B cell (primary cell): ENCODE data around the gene CADM1. TPM values are rescaled to one million over a fixed set of nuclear protein-coding genes. Genes with fewer than 3 reads are reported as not detected.

Experiments used
- ATAC-seq: fragments of 200-7000 bp; cut with Tn5 transposase; one replicate; pipeline ENCODE4 v1.10.0; 2021; ENCODE audit warnings: low read depth, mild to moderate bottlenecking, moderate number of reproducible peaks, moderate library complexity
- CTCF ChIA-PET: fragments of 350-600 bp; sonication (Branson Sonifier 250); formaldehyde crosslinking; loops from one replicate; lab custom pipeline; 2021; ENCODE audit warnings: antibody characterized with exemption, inconsistent platforms; lab: Charles Lee
- POLR2A ChIA-PET: fragments of 350-600 bp; sonication (Branson Sonifier 250); formaldehyde crosslinking; loops from one replicate; lab custom pipeline; 2021; ENCODE audit warnings: antibody characterized with exemption; lab: Charles Lee
- DNase-seq: peaks from one replicate; pipeline ENCODE4 v3.0.0; 2013
- H2AFZ ChIP-seq: 2 replicates; pipeline ENCODE4 v1.6.1; 2012; ENCODE audit warnings: mild to moderate bottlenecking, low read depth, low read length; ENCODE audit not compliant: insufficient read depth, poor library complexity, severe bottlenecking
- H3K27ac ChIP-seq, 2 donors: 1 replicate in 1 of 2; 2 replicates in 1 of 2; pipeline ENCODE4 v1.5.1; 2012 to 2013; ENCODE audit warnings: low read length in 2 of 2, mild to moderate bottlenecking in 2 of 2, moderate library complexity in 1 of 2
- H3K27me3 ChIP-seq, 4 experiments: fragments of 200-600 bp in 1 of 4; sonication (generic) in 1 of 4; replicated peaks in 1 of 4; 1 replicate in 2 of 4; 2 replicates in 2 of 4; pipeline versions ENCODE4 v1.6.1 to v1.7.0; 2013 to 2016; ENCODE audit warnings: low read length in 3 of 4, mild to moderate bottlenecking in 2 of 4, mixed read lengths in 1 of 4, moderate library complexity in 1 of 4; ENCODE audit not compliant: insufficient read depth in 4 of 4, control insufficient read depth in 3 of 4; ENCODE audit errors: control extremely low read depth in 1 of 4
- H3K36me3 ChIP-seq, 2 experiments: replicated peaks in 1 of 2; 1 replicate in 1 of 2; 2 replicates in 1 of 2; pipeline versions ENCODE4 v1.6.1 to v1.7.1; 2013; ENCODE audit warnings: low read length in 1 of 2; ENCODE audit not compliant: insufficient read depth in 2 of 2, control insufficient read depth in 1 of 2; ENCODE audit errors: control extremely low read depth in 1 of 2, extremely low read depth in 1 of 2
- H3K4me1 ChIP-seq, 2 donors: fragments of 200-600 bp in 1 of 2; sonication (generic) in 1 of 2; 1 replicate in 1 of 2; 2 replicates in 1 of 2; pipeline versions ENCODE4 v1.5.1 to v1.6.1; 2013 to 2017; ENCODE audit warnings: low read length in 2 of 2; ENCODE audit not compliant: control insufficient read depth in 2 of 2, insufficient read depth in 2 of 2
- H3K4me2 ChIP-seq: replicated peaks from 2 replicates; pipeline ENCODE3; 2012; ENCODE audit warnings: mild to moderate bottlenecking, low read depth, low read length; ENCODE audit not compliant: poor library complexity, severe bottlenecking
- H3K4me3 ChIP-seq, 5 experiments: fragments of 200-600 bp in 1 of 5; sonication (generic) in 1 of 5; 1 replicate in 3 of 5; 2 replicates in 2 of 5; pipeline versions ENCODE4 v1.5.1 to v1.7.0; 2011 to 2016; ENCODE audit warnings: low read length in 4 of 5, mild to moderate bottlenecking in 4 of 5, low read depth in 2 of 5, control low read depth in 1 of 5, moderate library complexity in 1 of 5; ENCODE audit not compliant: insufficient read depth in 1 of 5; ENCODE audit errors: control extremely low read depth in 1 of 5, extremely low read depth in 1 of 5
- H3K79me2 ChIP-seq: fragments of 200-600 bp; sonication (generic); one replicate; pipeline ENCODE4 v1.6.0; 2016; ENCODE audit warnings: low read length; ENCODE audit not compliant: control insufficient read depth, insufficient read depth
- H3K9ac ChIP-seq: fragments of 200-600 bp; sonication (generic); 2 replicates; pipeline ENCODE4 v1.6.1; 2017; ENCODE audit warnings: mild to moderate bottlenecking, low read length, moderate library complexity
- H3K9me3 ChIP-seq, 3 donors: one replicate each; pipeline versions ENCODE4 v1.6.1 to v1.7.1; 2013; ENCODE audit warnings: low read length in 2 of 3; ENCODE audit not compliant: control insufficient read depth in 2 of 3, insufficient read depth in 1 of 3; ENCODE audit errors: control extremely low read depth in 1 of 3
- H4K20me1 ChIP-seq: 2 replicates; pipeline ENCODE4 v1.6.0; 2012; ENCODE audit warnings: mild to moderate bottlenecking, low read length; ENCODE audit not compliant: insufficient read depth, control insufficient read depth, poor library complexity, severe bottlenecking
- H3K27ac Mint-ChIP-seq: one replicate; pipeline ENCODE4 v1.8.0; 2021; ENCODE audit warnings: mixed read lengths
- H3K27me3 Mint-ChIP-seq: one replicate; pipeline ENCODE4 v1.8.0; 2021; ENCODE audit warnings: mixed read lengths
- H3K4me1 Mint-ChIP-seq: one replicate; pipeline ENCODE4 v1.8.0; 2021; ENCODE audit warnings: mixed read lengths
- H3K4me3 Mint-ChIP-seq: one replicate; pipeline ENCODE4 v1.8.0; 2021; ENCODE audit warnings: mixed read lengths
- H3K9me3 Mint-ChIP-seq: one replicate; pipeline ENCODE4 v1.8.0; 2022; ENCODE audit warnings: mixed read lengths; ENCODE audit not compliant: insufficient read depth
- CTCF ChIP-seq: fragments of 200-600 bp; IDR thresholded peaks from one replicate; pipeline ENCODE4 v1.8.0; 2022; ENCODE audit warnings: antibody characterized with exemption, mild to moderate bottlenecking
- EZH2 ChIP-seq: IDR thresholded peaks from 2 replicates; pipeline ENCODE4 v1.6.1; 2012; ENCODE audit warnings: borderline replicate concordance, low read depth, mild to moderate bottlenecking, moderate library complexity, low read length; ENCODE audit not compliant: insufficient read depth, poor library complexity, severe bottlenecking
- WGBS: methylation state at CpG from one replicate; pipeline ENCODE4 v1.1.5; 2013; ENCODE audit warnings: missing lambda C conversion rate; ENCODE audit not compliant: insufficient coverage; 5-methylcytosine and 5-hydroxymethylcytosine counted together
- intact Hi-C: fragments of 100-400 bp; cut with micrococcal nuclease; formaldehyde crosslinking; loops from one replicate; pipeline ENCODE4 v1.10.0; 2022
- polyA plus RNA-seq: library from polyadenylated mRNA; depleted of rRNA; stranded (reverse); fragments of >200 nt; gene quantifications from 2 replicates; pipeline ENCODE4 v1.2.3, GENCODE V29; 2012
- total RNA-seq, 2 donors: library from RNA; stranded (reverse); fragments of 120-200 nt in 1 of 2; gene quantifications; 1 replicate in 1 of 2; 2 replicates in 1 of 2; pipeline versions ENCODE4 v1.2.3 to v1.2.4, GENCODE V29; 2013 to 2022

Gene CADM1
- total and polyA plus RNA-seq, 2 donors (not counting 1 experiment from before 2014, with no cell fraction given): 0.43 to 0.49 TPM

GRCh38 chr11:115398333-115399080, 105.7 kb downstream of the CADM1 start:
- H3K27me3 ChIP-seq: no peaks in the 10 kb centered on the region
- H3K4me3 Mint-ChIP-seq: no peak overlapping the region
- H3K27me3 Mint-ChIP-seq: peaks cover 8% of the 10 kb centered on the region
- no peak for DNase-seq
- ATAC-seq: no peak
- H3K27ac Mint-ChIP-seq: no peak overlapping the region
- no peak overlapping the region for H3K27ac ChIP-seq
- H3K4me3 ChIP-seq: no peak overlapping the region
- no peaks in the 10 kb centered on the region for H3K4me1 ChIP-seq
- TF ChIP-seq CTCF: no peak
- no peak for TF ChIP-seq EZH2
- WGBS: no CpG with 5 or more reads among the region's 2 CpGs
- H3K79me2 ChIP-seq: no peaks in the 10 kb centered on the region
- no peaks in the 10 kb centered on the region for H3K9me3 ChIP-seq
- H2AFZ ChIP-seq: no peak overlapping the region
- no peak overlapping the region for H3K4me2 ChIP-seq
- ChIA-PET POLR2A (no interaction called here), CTCF (no interaction called here)
- H4K20me1 ChIP-seq: no peaks in the 10 kb centered on the region
- intact Hi-C loops: no loop called here
- no peak overlapping the region for H3K9ac ChIP-seq
- no peaks in the 10 kb centered on the region for H3K36me3 ChIP-seq
- no peaks in the 10 kb centered on the region for H3K9me3 Mint-ChIP-seq
- H3K4me1 Mint-ChIP-seq: no peaks in the 10 kb centered on the region

GRCh38 chr11:115396533-115396932, 107.7 kb downstream of the CADM1 start:
- H2AFZ ChIP-seq: no peak overlapping the region
- no peaks in the 10 kb centered on the region for H3K36me3 ChIP-seq
- CTCF ChIA-PET: interaction anchor here (0.6 kb wide), 1 partner anchor 1103 kb away, joined by 3 read pairs; no protein-coding TSS in a partner anchor
- intact Hi-C loops: no loop called here
- ATAC-seq: no peak
- H3K9ac ChIP-seq: no peak overlapping the region
- peaks cover 13% of the 10 kb centered on the region for H3K27me3 Mint-ChIP-seq
- POLR2A ChIA-PET: no interaction called here
- WGBS: no CpG with 5 or more reads among the region's 1 CpG
- H4K20me1 ChIP-seq: no peaks in the 10 kb centered on the region
- H3K27ac Mint-ChIP-seq: no peak overlapping the region
- no peak for DNase-seq
- H3K4me3 Mint-ChIP-seq: no peak overlapping the region
- H3K27me3 ChIP-seq: no peaks in the 10 kb centered on the region
- no peaks in the 10 kb centered on the region for H3K9me3 Mint-ChIP-seq
- no peaks in the 10 kb centered on the region for H3K9me3 ChIP-seq
- no peak overlapping the region for H3K4me3 ChIP-seq
- H3K27ac ChIP-seq: no peak overlapping the region
- H3K4me1 Mint-ChIP-seq: no peaks in the 10 kb centered on the region
- H3K4me2 ChIP-seq: no peak overlapping the region
- no peaks in the 10 kb centered on the region for H3K79me2 ChIP-seq
- TF ChIP-seq EZH2: no peak
- TF ChIP-seq CTCF: no peak
- H3K4me1 ChIP-seq: no peaks in the 10 kb centered on the region
